Chondrocyte (in vitro differentiated cells): ENCODE data around the gene PTPRN2. TPM values are rescaled to one million over a fixed set of nuclear protein-coding genes. Genes with fewer than 3 reads are reported as not detected.

Experiments
- DNase-seq: peaks from one replicate; pipeline ENCODE4 v3.0.0; 2021; ENCODE audit warnings: mixed read lengths, low spot score
- H3K27ac Mint-ChIP-seq: one replicate; pipeline ENCODE4 v1.8.0; 2021; ENCODE audit warnings: mild to moderate bottlenecking, moderate library complexity, mixed read lengths; ENCODE audit not compliant: unreplicated experiment
- H3K27me3 Mint-ChIP-seq: 2 replicates; pipeline ENCODE4 v1.8.0; 2021; ENCODE audit warnings: low read depth, mixed read lengths
- H3K36me3 Mint-ChIP-seq: 2 replicates; pipeline ENCODE4 v1.8.0; 2021; ENCODE audit warnings: low read depth, mixed read lengths
- H3K4me1 Mint-ChIP-seq: 2 replicates; pipeline ENCODE4 v1.8.0; 2021; ENCODE audit warnings: low read depth, mild to moderate bottlenecking, mixed read lengths
- H3K4me3 Mint-ChIP-seq: one replicate; pipeline ENCODE4 v1.8.0; 2021; ENCODE audit warnings: mild to moderate bottlenecking, moderate library complexity, mixed read lengths; ENCODE audit not compliant: unreplicated experiment
- H3K9me3 Mint-ChIP-seq: 2 replicates; pipeline ENCODE4 v1.8.0; 2021; ENCODE audit warnings: low read depth, mixed read lengths
- CTCF ChIP-seq: fragments of 200-600 bp; sonication (generic); IDR thresholded peaks from 2 replicates; pipeline ENCODE4 v1.5.0; 2021; ENCODE audit warnings: antibody characterized with exemption, mild to moderate bottlenecking, moderate library complexity
- total RNA-seq: library from RNA; stranded (reverse); gene quantifications from 3 replicates; pipeline ENCODE4 v1.2.1, GENCODE V29; 2021

PTPRN2 gene
- total RNA-seq, 1 donor from 2014 or later: 0.30 TPM

GRCh38 chr7:157585113-157585861 lies 1002.3 kb downstream of the PTPRN2 start:
- DNase-seq: peak; percentile 71
- no peaks in the 10 kb centered on the region for H3K4me1 Mint-ChIP-seq
- TF ChIP-seq CTCF: no peak
- H3K27me3 Mint-ChIP-seq: peaks cover 29% of the 10 kb centered on the region
- H3K36me3 Mint-ChIP-seq: no peaks in the 10 kb centered on the region
- H3K27ac Mint-ChIP-seq: no peak overlapping the region
- H3K9me3 Mint-ChIP-seq: no peaks in the 10 kb centered on the region
- H3K4me3 Mint-ChIP-seq: no peak overlapping the region

GRCh38 chr7:157584420-157584819 lies 1003.2 kb downstream of the PTPRN2 start:
- no peak for TF ChIP-seq CTCF
- Mint-ChIP-seq H3K4me3 (no peak overlapping the region), H3K4me1 (no peaks in the 10 kb centered on the region), H3K27ac (no peak overlapping the region), H3K27me3 (peaks cover 30% of the 10 kb centered on the region), H3K9me3 (no peaks in the 10 kb centered on the region), H3K36me3 (no peaks in the 10 kb centered on the region)
- DNase-seq: peak; percentile 51

- no peaks in the 10 kb centered on the region for H3K36me3 Mint-ChIP-seq
- H3K4me1 Mint-ChIP-seq: no peaks in the 10 kb centered on the region
- DNase-seq: peak; percentile 65
- no peak overlapping the region for H3K27ac Mint-ChIP-seq
- H3K9me3 Mint-ChIP-seq: no peaks in the 10 kb centered on the region
- H3K27me3 Mint-ChIP-seq: peaks cover 35% of the 10 kb centered on the region
- no peak for TF ChIP-seq CTCF
- no peak overlapping the region for H3K4me3 Mint-ChIP-seq
These were observed 1005.9 kb downstream of the PTPRN2 start for GRCh38 chr7:157581740-157582139.

- Mint-ChIP-seq H3K36me3 (no peaks in the 10 kb centered on the region), H3K4me3 (no peak overlapping the region), H3K9me3 (no peaks in the 10 kb centered on the region), H3K4me1 (no peaks in the 10 kb centered on the region), H3K27me3 (peaks cover 27% of the 10 kb centered on the region), H3K27ac (no peak overlapping the region)
- TF ChIP-seq CTCF: no peak
- peak; percentile 64 for DNase-seq
These were observed 1007.3 kb downstream of the PTPRN2 start for GRCh38 chr7:157580324-157580723.

- no peaks in the 10 kb centered on the region for H3K9me3 Mint-ChIP-seq
- no peaks in the 10 kb centered on the region for H3K4me1 Mint-ChIP-seq
- DNase-seq: peak; percentile 65
- no peaks in the 10 kb centered on the region for H3K36me3 Mint-ChIP-seq
- H3K27ac Mint-ChIP-seq: no peak overlapping the region
- peaks cover 23% of the 10 kb centered on the region for H3K27me3 Mint-ChIP-seq
- TF ChIP-seq CTCF: no peak
- no peak overlapping the region for H3K4me3 Mint-ChIP-seq
These were observed 1008.2 kb downstream of the PTPRN2 start for GRCh38 chr7:157579425-157579824.
